ENCODE results near the gene ACSM2B. TPM values are rescaled to one million over a fixed set of nuclear protein-coding genes. Genes with fewer than 3 reads are reported as not detected.
A peak's percentile ranks its signal among the peaks of the same experiment; 100 is the strongest.
"Not testable (repeated sequence)": the region's sequence is repeated elsewhere in the genome, so short reads cannot be mapped to it uniquely, and the experiment has no call there.

ACSM2B gene, protein sequence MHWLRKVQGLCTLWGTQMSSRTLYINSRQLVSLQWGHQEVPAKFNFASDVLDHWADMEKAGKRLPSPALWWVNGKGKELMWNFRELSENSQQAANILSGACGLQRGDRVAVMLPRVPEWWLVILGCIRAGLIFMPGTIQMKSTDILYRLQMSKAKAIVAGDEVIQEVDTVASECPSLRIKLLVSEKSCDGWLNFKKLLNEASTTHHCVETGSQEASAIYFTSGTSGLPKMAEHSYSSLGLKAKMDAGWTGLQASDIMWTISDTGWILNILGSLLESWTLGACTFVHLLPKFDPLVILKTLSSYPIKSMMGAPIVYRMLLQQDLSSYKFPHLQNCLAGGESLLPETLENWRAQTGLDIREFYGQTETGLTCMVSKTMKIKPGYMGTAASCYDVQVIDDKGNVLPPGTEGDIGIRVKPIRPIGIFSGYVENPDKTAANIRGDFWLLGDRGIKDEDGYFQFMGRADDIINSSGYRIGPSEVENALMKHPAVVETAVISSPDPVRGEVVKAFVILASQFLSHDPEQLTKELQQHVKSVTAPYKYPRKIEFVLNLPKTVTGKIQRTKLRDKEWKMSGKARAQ
- total RNA-seq (2022) = not detected in 2 replicates
- percentile 2 among the genes with signal in this experiment for Bru-seq, nascent RNA
- BruChase-seq, experiment 1, labeled RNA remaining after a 6-hour chase = not detected
- BruChase-seq, experiment 2, labeled RNA remaining after a 2-hour chase = not detected
- long read RNA-seq = 0 reads

DNA sequence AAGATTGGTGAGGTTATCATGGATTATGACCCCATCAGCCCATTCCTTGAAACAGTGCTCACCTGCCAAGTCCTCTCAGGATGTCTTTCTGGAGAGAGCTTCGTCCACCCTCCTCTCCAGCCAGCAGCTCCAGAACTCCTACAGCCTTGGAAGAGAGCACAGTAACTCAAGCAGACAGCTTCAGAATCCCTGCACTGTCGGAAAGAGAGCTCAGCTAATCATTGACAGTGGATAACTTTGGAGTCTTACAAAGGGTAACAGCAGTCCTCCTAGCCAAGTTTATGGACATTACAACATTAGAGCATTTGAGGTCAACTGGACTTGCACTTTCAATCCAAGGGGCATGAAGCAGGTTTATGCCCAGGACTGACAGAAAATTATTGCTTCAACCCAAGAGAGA lies at the start of gene ACSM2B:
ACSM2B (minus strand) TSS at position 223 of the 400 bp plus-strand sequence. CDS start 11,522 bp downstream, outside the sequence.
- H3K4me3 Mint-ChIP-seq (ENCODE audit: low read depth, unreplicated experiment); H3K36me3 Mint-ChIP-seq (ENCODE audit: insufficient read depth, unreplicated experiment); H3K9me3 Mint-ChIP-seq (ENCODE audit: low read depth, unreplicated experiment); DNase-seq; intact Hi-C loops (cut with micrococcal nuclease; ENCODE audit: unreplicated experiment); H3K27ac Mint-ChIP-seq (ENCODE audit: unreplicated experiment); BruUV-seq (replicated peaks); CTCF ChIA-PET; H3K4me1 Mint-ChIP-seq (ENCODE audit: low read depth, unreplicated experiment): not testable (repeated sequence)
- H3K27me3 Mint-ChIP-seq (ENCODE audit: unreplicated experiment) = peaks cover 16% of the 10 kb centered on the region

DNA sequence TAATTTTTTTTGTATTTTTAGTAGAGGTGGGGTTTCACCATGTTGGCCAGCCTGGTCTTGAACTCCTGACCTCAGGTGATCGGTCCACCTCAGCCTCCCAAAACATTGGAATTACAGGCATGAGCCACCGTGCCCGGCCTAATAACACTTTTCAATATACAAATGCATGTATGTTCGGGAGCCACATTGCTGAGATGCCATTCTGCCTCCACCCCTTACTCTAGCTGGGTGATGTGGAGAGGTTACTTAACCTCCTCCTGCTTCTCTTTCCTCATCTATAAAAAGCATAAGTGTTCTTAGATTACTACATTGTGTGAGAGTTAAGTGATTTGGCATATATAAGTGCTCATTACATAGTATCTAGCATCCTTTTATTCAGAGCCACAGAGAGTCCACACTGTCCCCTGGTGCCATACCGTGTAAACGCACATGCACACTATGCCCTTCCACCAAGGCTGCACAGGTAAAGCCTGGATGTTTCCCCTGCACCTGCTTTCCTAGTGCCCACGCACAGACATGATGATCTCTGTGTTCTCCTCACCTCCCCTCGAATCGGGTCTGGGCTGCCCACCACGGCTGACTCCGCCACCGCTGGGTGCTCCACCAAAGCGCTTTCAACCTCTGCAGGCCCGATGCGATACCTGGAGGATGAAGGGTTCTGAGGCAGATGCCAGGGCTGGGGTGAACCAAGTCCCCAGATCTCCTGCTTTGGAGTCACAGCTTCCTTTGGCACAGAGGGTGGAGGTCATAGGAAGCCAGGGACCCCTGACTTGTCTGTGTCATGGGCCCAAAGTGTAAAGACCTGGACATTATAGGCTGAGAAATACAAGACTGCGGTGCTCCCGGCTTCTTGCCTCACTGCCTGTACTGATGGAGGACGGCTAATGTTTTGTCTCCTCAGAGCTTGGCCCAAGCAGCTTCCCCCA lies 49.0 kb upstream of the ACSM2B start:
- CTCF ChIA-PET = no interaction called here
- H3K27me3 Mint-ChIP-seq (ENCODE audit: unreplicated experiment) = peaks cover 8% of the 10 kb centered on the region
- intact Hi-C loops (cut with micrococcal nuclease; ENCODE audit: unreplicated experiment) = no loop called here

DNA sequence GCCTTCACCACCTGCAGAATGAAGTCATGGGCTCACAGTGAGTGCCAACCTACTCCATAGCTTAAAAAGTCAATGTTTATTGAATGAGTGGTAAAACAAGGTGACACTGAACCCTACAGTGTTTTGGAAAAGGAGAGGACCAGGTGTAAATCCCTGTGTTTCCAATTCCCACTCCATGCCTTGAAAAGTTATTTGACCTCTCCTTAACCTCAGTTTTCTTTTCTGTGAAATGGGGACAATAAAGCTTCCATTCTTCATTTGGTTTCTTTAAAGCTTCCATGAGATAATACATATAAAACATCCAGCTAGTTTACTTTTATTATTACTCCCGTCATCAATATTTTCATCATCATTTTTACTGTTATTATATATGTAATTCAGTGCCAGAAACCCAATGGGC lies 48.0 kb upstream of the ACSM2B start:
- Mint-ChIP-seq H3K4me1 (ENCODE audit: low read depth, unreplicated experiment) (no peaks in the 10 kb centered on the region), H3K4me3 (ENCODE audit: low read depth, unreplicated experiment) (no peak overlapping the region), H3K27me3 (ENCODE audit: unreplicated experiment) (peaks cover 17% of the 10 kb centered on the region), H3K36me3 (ENCODE audit: insufficient read depth, unreplicated experiment) (no peaks in the 10 kb centered on the region), H3K9me3 (ENCODE audit: low read depth, unreplicated experiment) (no peaks in the 10 kb centered on the region), H3K27ac (ENCODE audit: unreplicated experiment) (no peak overlapping the region)
- TF ChIP-seq, protein P1, sequence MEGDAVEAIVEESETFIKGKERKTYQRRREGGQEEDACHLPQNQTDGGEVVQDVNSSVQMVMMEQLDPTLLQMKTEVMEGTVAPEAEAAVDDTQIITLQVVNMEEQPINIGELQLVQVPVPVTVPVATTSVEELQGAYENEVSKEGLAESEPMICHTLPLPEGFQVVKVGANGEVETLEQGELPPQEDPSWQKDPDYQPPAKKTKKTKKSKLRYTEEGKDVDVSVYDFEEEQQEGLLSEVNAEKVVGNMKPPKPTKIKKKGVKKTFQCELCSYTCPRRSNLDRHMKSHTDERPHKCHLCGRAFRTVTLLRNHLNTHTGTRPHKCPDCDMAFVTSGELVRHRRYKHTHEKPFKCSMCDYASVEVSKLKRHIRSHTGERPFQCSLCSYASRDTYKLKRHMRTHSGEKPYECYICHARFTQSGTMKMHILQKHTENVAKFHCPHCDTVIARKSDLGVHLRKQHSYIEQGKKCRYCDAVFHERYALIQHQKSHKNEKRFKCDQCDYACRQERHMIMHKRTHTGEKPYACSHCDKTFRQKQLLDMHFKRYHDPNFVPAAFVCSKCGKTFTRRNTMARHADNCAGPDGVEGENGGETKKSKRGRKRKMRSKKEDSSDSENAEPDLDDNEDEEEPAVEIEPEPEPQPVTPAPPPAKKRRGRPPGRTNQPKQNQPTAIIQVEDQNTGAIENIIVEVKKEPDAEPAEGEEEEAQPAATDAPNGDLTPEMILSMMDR (IDR thresholded peaks at IDR 0.05; ENCODE audit: unreplicated experiment) = no peak
- no peak for DNase-seq
- BruUV-seq (replicated peaks) = no TSS peak
- intact Hi-C loops (cut with micrococcal nuclease; ENCODE audit: unreplicated experiment) = no loop called here
- CTCF ChIA-PET = no interaction called here

More for the DNA sequence above, 49.0 kb upstream of the ACSM2B start:
- no TSS peak for BruUV-seq (replicated peaks)
- no peak for DNase-seq
- TF ChIP-seq, protein P1 (IDR thresholded peaks at IDR 0.05; ENCODE audit: unreplicated experiment) = no peak
- Mint-ChIP-seq H3K27ac (ENCODE audit: unreplicated experiment) (no peak overlapping the region), H3K9me3 (ENCODE audit: low read depth, unreplicated experiment) (no peaks in the 10 kb centered on the region), H3K36me3 (ENCODE audit: insufficient read depth, unreplicated experiment) (no peaks in the 10 kb centered on the region), H3K4me3 (ENCODE audit: low read depth, unreplicated experiment) (no peak overlapping the region), H3K4me1 (ENCODE audit: low read depth, unreplicated experiment) (no peaks in the 10 kb centered on the region)

DNA sequence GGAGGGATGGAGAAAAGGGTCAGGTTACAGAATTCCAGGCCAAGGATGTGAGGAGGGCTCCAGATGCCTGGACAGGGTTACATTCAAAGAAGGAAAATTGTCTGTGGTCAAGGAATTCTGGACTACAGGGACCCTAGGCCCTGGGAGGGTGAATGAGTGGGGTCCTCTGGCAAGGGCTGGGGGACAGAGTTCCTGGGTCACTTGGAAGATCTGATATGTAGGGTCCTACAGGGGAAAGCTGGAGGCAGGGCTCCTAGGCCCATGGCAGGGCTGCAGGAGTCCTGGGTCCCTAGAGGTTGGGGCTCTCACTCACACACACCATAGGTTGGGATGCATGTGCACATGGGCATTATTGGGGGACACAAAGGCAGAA lies 46.3 kb upstream of the ACSM2B start:
- H3K27me3 Mint-ChIP-seq (ENCODE audit: unreplicated experiment) = peaks cover 22% of the 10 kb centered on the region
- CTCF ChIA-PET = no interaction called here
- no peak overlapping the region for H3K4me3 Mint-ChIP-seq (ENCODE audit: low read depth, unreplicated experiment)
- no peaks in the 10 kb centered on the region for H3K9me3 Mint-ChIP-seq (ENCODE audit: low read depth, unreplicated experiment)
- no peaks in the 10 kb centered on the region for H3K36me3 Mint-ChIP-seq (ENCODE audit: insufficient read depth, unreplicated experiment)
- DNase-seq = no peak
- BruUV-seq (replicated peaks) = no TSS peak
- intact Hi-C loops (cut with micrococcal nuclease; ENCODE audit: unreplicated experiment) = no loop called here
- TF ChIP-seq, protein P1 (IDR thresholded peaks at IDR 0.05; ENCODE audit: unreplicated experiment) = no peak
- no peaks in the 10 kb centered on the region for H3K4me1 Mint-ChIP-seq (ENCODE audit: low read depth, unreplicated experiment)
- H3K27ac Mint-ChIP-seq (ENCODE audit: unreplicated experiment) = no peak overlapping the region

All from Calu3 (cell line).